Gastrocnemius medialis (tissue), 4 donors: Measurements from ENCODE around the gene AUTS2.

Source experiments
- POLR2A ChIP-seq, 2 donors: fragments of 450-650 bp; IDR thresholded peaks; one replicate each; pipeline ENCODE4 v1.6.1; 2017; ENCODE audit warnings: antibody characterized with exemption in 2 of 2, mild to moderate bottlenecking in 2 of 2, moderate library complexity in 2 of 2
- TF ChIP-seq, protein P1 (sequence below), 5 experiments: fragments of 450-650 bp in 3 of 5; fragments of 200-600 bp in 2 of 5; sonication (generic) in 2 of 5; IDR thresholded peaks in 4 of 5; conservative IDR thresholded peaks in 1 of 5; 1 replicate in 4 of 5; 2 replicates in 1 of 5; pipeline ENCODE4 v1.5.1; 2016 to 2019; ENCODE audit warnings: antibody characterized with exemption in 5 of 5, mild to moderate bottlenecking in 3 of 5, moderate library complexity in 3 of 5

DNA sequence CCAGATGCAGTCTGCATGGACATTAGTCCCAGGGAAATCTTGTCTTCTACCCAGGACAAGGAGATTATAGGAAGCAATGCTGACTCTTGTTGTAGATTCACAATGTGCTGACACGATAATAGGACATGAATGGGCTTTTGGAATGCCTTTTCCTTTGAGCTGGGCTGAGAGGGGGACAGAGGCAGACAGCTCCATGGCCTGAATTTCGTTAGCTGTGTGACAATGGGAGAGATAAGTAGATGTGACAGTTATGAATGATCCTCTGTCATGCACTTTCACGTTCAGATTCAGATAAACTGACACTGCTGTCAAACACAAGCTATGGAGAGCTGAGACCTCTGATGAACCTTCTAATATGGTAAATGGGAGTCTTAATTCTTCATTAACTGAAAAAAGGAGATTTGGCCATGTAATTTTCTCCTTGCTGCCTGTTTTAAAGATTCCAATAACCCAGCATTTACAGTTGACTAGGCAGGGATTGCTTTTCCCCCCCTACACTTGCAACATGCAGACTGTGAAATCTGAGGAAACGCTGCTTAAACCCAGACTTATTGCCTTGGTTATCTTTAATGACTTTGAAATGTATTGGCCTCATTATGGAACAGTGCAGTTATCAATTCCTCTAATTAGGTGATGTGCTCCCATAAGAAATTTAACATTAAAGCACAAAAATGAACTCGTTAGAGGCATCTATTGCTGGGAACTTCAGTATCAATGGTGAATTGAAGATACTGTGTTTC lies 669.3 kb downstream of the AUTS2 start:
- TF ChIP-seq, protein P1, sequence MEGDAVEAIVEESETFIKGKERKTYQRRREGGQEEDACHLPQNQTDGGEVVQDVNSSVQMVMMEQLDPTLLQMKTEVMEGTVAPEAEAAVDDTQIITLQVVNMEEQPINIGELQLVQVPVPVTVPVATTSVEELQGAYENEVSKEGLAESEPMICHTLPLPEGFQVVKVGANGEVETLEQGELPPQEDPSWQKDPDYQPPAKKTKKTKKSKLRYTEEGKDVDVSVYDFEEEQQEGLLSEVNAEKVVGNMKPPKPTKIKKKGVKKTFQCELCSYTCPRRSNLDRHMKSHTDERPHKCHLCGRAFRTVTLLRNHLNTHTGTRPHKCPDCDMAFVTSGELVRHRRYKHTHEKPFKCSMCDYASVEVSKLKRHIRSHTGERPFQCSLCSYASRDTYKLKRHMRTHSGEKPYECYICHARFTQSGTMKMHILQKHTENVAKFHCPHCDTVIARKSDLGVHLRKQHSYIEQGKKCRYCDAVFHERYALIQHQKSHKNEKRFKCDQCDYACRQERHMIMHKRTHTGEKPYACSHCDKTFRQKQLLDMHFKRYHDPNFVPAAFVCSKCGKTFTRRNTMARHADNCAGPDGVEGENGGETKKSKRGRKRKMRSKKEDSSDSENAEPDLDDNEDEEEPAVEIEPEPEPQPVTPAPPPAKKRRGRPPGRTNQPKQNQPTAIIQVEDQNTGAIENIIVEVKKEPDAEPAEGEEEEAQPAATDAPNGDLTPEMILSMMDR (IDR thresholded peaks at IDR 0.05 in 4 of 5, conservative IDR thresholded peaks at IDR 0.05 in 1 of 5) = no peak
- TF ChIP-seq POLR2A (IDR thresholded peaks at IDR 0.05) = no peak
